ENCODE data around the gene ASPHD2.
"Not testable (repeated sequence)": the region's sequence is repeated elsewhere in the genome, so short reads cannot be mapped to it uniquely, and the experiment has no call there.

Gene ASPHD2

DNA sequence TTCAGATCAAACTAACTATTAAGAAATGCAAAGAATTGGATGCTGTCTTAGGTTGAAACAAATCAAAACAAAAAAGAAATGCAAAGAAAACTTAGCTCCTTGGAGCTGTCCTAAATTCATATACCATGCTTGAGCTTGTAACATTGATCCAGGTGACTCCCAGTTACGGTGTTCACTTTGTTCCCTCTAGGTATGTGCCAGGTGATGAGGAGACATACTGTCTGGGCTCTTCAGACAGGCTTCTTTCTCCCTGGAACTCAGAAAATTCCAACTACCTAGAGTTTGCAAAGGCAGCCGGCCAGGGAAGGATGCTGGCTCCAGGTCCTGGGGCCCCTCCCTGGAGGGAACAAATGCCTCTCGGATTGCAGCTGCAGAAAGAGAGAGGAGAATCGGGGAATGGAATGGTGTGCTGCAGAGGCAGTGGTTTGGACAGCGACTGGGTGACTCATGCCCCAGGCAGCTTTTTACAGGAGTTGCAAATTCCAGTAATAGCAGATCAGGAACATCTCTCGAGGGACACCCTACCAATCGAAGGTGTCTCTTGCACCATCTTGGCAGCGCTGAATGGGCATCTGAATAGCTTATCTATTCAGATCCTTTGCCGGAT lies 12.3 kb upstream of the ASPHD2 start:
- no peak for DNase-seq (ENCODE audit: low spot score)

GRCh38 chr22:26417406-26417805 lies 11.7 kb upstream of the ASPHD2 start:
- no peak for DNase-seq (ENCODE audit: low spot score)

GRCh38 chr22:26418620-26419019 lies 10.4 kb upstream of the ASPHD2 start:
- DNase-seq (ENCODE audit: low spot score), result no peak

- no peak for DNase-seq (ENCODE audit: low spot score)
Measured at GRCh38 chr22:26426924-26427323, 2.1 kb upstream of the ASPHD2 start.

DNA sequence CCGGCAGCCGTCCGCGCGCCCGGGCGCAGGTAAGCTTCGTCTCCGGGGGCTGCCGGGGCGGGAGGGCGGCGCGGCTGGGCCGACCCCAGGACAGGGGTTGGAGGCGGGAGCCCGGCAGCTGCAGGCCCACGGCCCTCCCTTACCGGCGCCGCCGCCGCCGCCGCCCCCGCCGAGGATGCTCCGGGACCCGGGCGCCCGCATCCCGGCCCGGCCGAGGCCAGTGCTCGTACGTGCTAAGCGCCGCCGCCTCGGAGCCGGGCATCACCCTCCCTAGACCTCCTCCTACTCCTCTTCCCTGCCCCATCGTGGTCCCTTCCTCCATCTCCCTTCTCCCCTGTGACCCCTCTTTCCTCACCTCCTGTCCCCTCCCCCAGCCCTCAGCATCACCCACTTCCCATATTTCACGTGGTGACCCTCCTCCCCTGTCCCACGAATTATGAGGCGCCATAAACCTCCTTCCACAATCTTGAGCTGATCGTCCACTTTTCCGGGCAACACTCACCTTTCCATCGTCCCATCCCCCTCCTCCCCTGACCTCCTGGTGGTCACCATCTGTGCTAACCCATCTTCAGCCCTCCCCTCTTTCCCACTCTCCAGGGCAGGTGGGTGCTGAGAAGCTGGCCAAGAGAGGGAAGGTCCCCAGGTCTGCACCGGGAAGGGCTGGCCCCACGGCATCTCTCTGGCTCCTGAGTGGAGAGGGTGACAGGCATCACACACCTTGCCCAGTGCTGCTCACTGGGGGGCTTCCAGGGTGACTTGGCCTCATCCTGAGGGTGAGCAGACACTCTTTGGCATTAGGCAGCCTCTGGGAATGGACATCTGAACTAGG lies 612 bp downstream of the ASPHD2 start:
- DNase-seq (ENCODE audit: low spot score), result peak; percentile 5

DNA sequence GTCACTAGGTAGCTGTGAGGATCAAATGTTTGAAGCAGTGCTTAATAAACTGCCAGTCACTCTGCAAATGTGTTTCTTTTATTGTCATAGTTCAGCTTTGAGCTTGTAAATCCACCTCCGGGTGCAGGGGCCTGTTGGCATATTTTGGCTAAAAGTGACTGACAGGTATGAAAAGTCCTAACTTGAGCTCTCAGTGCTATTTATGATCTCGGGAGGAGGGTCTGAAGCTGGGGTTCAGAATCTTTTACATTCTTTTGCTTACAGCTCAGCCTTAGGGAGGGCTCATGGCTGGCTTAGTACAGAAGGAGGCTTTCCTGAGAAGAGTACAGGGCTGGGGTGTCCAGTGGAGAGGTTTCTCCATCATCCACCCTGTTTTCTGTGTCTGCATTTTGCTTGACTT lies 1.5 kb downstream of the ASPHD2 start:
- DNase-seq (ENCODE audit: low spot score), result no peak

DNA sequence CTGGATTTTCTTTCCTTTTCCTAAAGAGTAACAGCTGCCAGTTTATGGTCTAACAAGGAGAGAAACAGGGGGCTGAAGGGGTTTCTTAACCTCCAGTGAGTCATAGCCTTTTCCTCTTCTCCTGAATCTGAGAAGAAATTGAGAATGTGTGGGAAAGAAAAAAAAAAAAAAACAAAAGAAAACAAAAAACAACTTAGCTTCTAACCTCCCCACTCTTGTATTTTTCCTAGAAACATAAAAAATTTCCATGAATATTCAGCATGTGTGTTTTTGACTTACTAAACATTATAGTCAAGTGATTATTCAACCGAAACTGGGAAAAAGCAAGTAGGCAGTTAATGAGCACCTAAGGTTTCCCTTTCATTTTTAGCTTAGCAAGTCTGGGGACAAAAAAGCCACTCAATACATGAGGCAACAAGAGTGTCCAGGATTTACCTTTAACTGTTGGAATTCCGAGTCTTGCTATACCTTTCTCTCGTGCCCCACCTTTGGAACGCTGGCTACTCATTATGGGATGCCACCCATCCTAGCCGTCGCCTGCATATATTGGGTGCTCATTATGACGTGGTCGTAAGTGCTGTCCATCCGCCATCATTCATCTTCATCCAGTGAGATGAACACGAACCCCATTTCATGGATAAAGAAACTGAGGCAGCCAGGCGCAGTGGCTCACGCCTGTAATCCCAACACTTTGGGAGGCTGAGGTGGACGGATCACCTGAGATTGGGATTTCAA lies 2.4 kb downstream of the ASPHD2 start:
- DNase-seq (ENCODE audit: low spot score), result no peak

DNA sequence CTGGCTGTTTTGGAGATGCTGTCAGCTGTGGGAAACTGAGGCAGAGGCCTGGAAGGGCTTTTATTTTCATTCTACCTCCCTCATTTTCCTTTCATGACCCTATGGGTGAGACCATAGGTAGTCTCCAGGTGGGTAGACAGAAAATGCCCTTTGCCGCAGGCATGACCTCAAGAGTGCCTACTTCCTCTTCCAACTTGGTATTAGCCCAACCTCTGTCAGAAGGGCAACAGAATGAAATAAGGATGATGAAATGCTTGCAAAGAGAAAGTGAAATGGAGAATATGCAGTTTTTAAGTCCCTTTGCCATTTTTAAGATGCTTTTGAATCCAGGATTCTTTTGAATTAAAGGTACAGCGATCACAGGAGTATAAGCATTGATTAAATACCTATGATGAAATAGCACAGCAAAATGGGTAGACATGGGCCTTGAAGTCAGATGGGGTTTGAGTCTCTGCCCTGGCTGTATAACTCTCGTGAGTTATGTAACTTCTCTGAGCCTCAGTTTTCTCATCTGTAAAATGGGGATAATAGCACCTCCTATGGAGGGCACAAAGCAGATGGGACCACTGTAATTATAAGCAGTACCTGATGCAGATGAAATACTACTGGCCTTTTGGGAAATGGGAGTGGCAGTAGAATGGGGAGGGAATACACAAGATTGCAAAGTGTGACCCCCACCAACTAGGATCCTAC lies 3.7 kb downstream of the ASPHD2 start:
- DNase-seq (ENCODE audit: low spot score), result no peak

DNA sequence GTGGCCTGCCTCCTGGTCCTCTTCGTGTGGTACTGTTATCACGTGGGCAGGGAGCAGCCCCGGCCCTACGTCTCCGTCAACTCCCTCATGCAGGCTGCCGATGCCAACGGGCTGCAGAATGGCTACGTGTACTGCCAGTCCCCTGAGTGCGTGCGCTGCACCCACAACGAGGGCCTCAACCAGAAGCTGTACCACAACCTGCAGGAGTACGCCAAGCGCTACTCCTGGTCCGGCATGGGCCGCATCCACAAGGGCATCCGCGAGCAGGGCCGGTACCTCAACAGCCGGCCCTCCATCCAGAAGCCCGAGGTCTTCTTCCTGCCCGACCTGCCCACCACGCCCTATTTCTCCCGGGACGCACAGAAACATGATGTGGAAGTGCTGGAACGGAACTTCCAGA lies 4.7 kb downstream of the ASPHD2 start:
- DNase-seq (ENCODE audit: low spot score), result no peak

DNA sequence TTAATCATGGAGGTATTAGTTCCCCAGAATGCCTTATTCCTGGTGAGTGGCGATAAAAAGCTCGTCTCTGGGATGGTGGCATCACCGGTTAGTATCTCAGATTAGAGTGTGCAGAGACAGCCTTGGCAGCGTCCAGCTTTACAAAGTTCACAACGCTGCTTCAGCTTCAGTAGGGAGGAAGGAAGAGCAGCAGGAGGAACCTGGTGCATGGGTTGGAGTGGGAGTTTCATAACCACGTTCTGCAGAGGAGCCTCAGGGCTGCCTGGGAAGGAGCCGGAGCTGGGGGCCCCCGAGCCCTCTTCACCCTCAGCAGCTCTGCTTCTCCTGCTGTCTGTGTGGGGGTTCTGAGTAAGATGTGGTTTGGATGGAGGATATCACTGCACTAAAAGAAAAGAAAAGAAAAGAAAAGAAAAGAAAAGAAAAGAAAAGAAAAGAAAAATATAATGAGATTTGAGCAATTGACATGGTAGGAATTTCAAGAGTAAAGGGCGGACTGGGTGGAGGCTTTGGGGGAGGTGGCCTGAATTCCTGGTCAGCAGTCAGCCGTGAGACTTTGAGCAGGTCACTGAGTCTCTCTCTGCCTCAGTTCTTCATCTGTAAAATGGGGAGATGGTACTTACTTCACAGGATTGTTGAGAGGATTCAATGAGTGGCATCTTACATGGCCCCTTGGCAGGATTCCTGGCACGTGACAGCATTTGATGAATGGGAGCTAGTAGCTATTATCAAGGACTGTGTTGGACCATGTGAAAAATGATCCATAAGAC lies 6.5 kb downstream of the ASPHD2 start:
- DNase-seq (ENCODE audit: low spot score), result no peak

DNA sequence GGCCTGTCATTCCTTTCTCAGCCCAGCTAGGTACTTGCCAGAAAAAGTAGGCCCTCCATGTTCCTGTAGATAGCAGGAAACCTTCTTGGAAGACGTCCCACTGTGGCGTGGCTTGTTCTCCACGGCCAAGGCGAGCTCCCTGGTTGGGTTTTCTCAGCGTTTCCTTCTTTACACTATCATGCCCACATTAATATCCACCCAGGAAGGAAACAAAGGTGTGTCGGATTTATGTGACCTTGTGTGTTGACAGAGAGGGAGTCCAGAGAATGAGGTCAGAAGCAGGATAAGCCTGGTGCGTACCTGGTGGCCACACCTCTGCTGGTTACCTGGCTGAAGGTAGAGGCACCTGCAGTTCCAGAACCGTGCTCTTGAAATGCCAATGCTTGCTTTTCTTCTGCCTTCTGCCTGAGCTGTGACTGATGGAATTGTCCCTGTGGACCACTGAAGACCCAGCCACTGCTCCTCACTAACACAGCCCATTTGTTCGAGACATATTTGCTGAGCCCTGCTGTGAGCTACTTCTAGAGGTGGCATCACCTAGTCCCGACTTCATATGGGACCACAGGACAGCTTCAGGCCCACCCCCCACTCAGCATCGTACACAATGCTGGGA lies 7.9 kb downstream of the ASPHD2 start:
- DNase-seq (ENCODE audit: low spot score), result no peak

DNA sequence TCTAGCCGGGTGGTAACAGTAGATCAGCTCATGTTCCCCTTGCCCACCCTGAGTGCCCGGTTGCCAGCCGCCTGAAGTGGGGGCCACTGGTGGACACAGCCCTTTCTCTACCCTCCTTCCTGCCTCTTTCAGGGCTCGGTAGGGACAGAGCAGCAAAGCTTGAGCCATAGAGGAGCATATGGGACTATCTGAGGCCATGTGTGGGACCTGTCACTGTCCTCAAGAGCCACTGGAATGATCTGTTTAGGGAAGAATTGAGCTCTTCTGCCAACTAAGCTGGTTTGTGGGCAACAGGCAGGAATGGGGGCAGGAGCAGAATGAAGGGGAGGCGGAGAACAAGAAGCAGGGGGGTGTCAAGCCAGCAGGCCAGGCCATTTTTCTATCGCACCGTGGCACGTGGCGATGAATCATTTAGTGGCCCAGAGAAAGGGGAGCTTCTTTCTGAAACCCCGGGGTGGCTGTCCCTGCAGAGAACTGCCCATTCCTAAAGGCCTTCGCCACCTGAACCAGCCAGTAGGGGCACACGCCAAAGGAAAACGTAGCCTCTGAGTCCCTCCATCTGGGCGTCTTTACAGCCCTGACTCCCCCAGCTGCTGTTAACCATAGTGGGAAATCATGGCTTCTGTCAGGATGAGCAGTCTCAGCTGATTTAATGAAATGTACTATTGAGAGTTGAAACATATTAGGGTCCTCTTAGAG lies 8.8 kb downstream of the ASPHD2 start:
- DNase-seq (ENCODE audit: low spot score), result no peak

DNA sequence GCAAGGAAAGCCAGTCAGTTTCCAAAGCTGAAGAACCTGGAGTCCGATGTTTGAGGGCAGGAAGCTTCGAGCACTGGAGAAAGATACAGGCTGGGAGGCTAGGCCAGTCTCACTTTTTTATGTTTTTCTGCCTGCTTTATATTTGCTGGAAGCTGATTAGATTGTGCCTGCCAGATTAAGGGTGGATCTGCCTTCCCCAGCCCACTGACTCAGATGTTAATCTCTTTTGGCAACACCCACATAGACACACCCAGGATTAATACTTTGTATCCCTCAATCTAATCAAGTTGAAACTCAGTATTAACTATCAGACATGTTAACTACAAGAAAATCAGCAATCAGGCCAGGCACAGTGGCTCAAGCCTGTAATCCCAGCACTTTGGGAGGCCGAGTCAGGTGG lies 9.7 kb downstream of the ASPHD2 start:
- DNase-seq (ENCODE audit: low spot score), result not testable (repeated sequence)

- no peak for DNase-seq (ENCODE audit: low spot score)
Measured at GRCh38 chr22:26439559-26439958, 10.5 kb downstream of the ASPHD2 start.

DNA sequence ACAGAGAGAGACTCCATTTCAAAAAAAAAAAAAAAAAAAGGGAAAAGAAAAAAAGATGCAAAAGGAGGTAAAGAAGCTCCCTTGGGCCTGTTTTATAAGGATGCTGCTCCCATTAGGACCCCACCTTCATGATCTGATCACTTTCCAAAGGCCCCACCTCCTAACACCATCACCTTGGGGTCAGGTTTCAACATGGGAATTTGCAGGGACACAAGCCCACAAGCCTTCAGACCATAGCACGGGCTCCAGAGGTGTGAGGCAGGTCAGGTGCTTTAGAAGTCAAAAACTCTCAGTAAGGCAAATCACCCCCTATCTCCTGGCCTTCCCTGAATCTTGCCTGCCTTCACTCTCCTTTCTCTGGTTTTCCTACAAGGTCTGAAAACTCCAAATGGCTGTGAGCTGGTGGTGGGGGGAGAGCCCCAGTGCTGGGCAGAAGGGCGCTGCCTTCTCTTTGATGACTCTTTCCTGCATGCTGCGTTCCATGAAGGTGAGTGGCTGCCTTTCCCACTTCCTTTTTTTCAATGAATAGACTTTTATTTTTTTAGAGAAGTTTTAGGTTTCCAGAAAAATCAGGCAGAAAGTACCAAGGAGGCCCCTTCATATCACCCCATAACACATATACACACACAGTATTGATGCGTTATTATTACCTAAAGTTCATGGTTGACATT lies 13.2 kb downstream of the ASPHD2 start:
- DNase-seq (ENCODE audit: low spot score), result no peak

GRCh38 chr22:26443901-26444690 lies 15.0 kb downstream of the ASPHD2 start:
- no peak for DNase-seq (ENCODE audit: low spot score)

DNA sequence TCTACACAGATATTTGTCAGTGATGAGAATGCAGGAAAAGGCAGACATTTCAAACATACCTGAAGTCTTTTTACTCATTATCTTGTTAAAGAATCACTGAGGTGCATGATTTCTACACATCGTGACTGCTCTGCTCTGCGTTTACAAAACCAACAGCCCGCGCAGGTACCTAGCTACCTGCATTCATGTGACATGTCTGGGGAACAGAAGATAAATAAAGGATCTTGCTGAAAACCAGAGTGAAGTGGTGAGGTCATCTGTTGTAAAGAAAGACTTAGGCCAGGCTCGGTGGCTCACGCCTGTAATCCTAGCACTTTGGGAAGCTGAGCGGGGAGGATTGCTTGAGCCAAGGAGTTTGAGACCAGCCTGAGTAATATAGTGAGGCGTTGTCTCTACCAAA lies 15.7 kb downstream of the ASPHD2 start:
- no peak for DNase-seq (ENCODE audit: low spot score)

DNA sequence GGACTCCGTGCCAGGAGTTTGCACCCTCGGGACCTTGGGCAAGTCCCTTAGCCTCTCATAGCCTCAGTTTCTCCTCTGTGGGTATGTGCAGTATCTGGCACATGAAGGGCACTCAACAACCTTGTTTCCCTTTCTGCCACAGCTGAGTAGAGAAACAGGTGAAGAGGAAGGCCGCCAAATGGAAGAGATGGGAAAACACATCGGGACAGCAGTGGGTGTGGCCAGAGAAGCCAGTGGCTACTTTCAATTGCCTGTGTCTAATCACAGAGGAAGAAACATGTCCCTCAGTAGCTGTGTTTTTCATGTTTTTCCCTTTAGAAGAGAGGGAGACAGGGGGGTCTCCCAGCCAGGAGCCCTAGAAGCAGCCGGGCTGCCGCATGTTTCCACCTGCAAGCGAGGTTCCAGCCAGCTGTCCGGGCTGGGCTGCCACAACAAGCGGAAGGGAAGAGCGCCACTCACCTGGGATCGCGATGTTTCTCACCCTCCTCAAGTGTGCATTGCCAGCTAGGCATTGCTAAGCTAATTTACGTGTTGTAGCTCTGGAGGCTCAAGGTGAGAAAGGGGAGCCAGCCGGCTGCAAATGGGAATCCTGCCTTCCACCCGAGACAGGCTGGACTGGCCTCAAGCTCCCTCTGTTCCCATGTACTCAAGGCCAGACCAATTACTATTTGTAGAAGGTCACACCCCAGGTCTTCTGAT lies 16.7 kb downstream of the ASPHD2 start:
- DNase-seq (ENCODE audit: low spot score), result no peak
